Mesothelial cell of epicardium (in vitro differentiated cells): ENCODE data around the gene LHFPL6. TPM values are rescaled to one million over a fixed set of nuclear protein-coding genes. Genes with fewer than 3 reads are reported as not detected.

Experiments used
- DNase-seq, 2 experiments: peaks; one replicate each; pipeline ENCODE4 v3.0.0; 2021; ENCODE audit warnings: low spot score in 2 of 2; ENCODE audit not compliant: unreplicated experiment in 2 of 2
- H3K27ac Mint-ChIP-seq: 2 replicates; pipeline ENCODE4 v1.8.0; 2021; ENCODE audit warnings: mixed read lengths
- H3K27me3 Mint-ChIP-seq: 2 replicates; pipeline ENCODE4 v1.8.0; 2021; ENCODE audit warnings: low read depth, mixed read lengths
- H3K36me3 Mint-ChIP-seq: 2 replicates; pipeline ENCODE4 v1.8.0; 2021; ENCODE audit warnings: mixed read lengths
- H3K4me1 Mint-ChIP-seq: 2 replicates; pipeline ENCODE4 v1.8.0; 2021; ENCODE audit warnings: mixed read lengths
- H3K4me3 Mint-ChIP-seq: 2 replicates; pipeline ENCODE4 v1.8.0; 2021; ENCODE audit warnings: mild to moderate bottlenecking, moderate library complexity, mixed read lengths
- H3K9me3 Mint-ChIP-seq: 2 replicates; pipeline ENCODE4 v1.8.0; 2021; ENCODE audit warnings: mixed read lengths
- CTCF ChIP-seq: fragments of 200-600 bp; sonication (generic); IDR thresholded peaks from one replicate; pipeline ENCODE4 v1.5.0; 2021; ENCODE audit warnings: antibody characterized with exemption; ENCODE audit not compliant: unreplicated experiment
- total RNA-seq: library from RNA; stranded (reverse); gene quantifications from 3 replicates; pipeline ENCODE4 v1.2.1, GENCODE V29; 2021

The LHFPL6 gene
- total RNA-seq, 1 donor from 2014 or later: 18.2 TPM

DNA sequence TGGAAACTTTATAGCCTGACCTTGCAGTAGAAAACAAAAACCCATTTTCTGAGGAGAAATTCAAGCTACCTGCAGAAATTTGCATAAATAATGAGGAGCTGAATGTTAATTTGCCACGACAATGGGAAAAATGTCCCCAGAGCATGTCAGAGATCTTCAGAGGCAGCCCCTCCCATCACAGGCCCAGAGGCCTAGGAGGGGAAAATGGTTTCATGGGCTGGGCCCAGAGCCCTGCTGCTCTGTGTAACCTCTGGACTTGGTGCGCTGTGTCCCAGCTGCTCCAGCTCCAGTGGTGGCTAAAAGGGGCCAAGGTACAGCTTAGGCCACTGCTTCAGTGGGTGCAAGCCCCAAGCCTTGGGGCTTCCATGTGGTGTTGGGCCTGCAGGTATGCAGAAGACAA lies 306.8 kb downstream of the LHFPL6 start:
- H3K27me3 Mint-ChIP-seq: no peaks in the 10 kb centered on the region
- no peak for DNase-seq
- peaks cover 12% of the 10 kb centered on the region for H3K36me3 Mint-ChIP-seq
- no peak for TF ChIP-seq CTCF
- H3K4me3 Mint-ChIP-seq: no peak overlapping the region
- H3K9me3 Mint-ChIP-seq: peaks cover 32% of the 10 kb centered on the region
- H3K27ac Mint-ChIP-seq: no peak overlapping the region
- H3K4me1 Mint-ChIP-seq: no peaks in the 10 kb centered on the region

Other genes starting within 250 kb of the LHFPL6 start
- 47.8 to 54.4 TPM (median 49.4 TPM) in 3 replicates for gene COG6, start 52.5 kb upstream of the LHFPL6 start, total RNA-seq